H54 (cell line): ENCODE measurements around the gene SDK1.

Source experiments
- DNase-seq: peaks from one replicate; pipeline ENCODE4 v3.0.0; 2011; ENCODE audit warnings: low spot score, mixed read lengths; ENCODE audit not compliant: insufficient read length
- FAIRE-seq: peaks from 3 replicates; lab custom pipeline; 2011; peaks lifted over from hg19 to GRCh38; lab: Jason Lieb, UNC
- POLR2A ChIP-seq: IDR thresholded peaks from 2 replicates; pipeline ENCODE4 v1.6.1; 2011; ENCODE audit warnings: low read depth, mild to moderate bottlenecking, low read length

SDK1 gene

GRCh38 chr7:4069268-4070095 lies 768.4 kb downstream of the SDK1 start:
- FAIRE-seq (no peak), DNase-seq (no peak)
- no peak for TF ChIP-seq POLR2A

DNA sequence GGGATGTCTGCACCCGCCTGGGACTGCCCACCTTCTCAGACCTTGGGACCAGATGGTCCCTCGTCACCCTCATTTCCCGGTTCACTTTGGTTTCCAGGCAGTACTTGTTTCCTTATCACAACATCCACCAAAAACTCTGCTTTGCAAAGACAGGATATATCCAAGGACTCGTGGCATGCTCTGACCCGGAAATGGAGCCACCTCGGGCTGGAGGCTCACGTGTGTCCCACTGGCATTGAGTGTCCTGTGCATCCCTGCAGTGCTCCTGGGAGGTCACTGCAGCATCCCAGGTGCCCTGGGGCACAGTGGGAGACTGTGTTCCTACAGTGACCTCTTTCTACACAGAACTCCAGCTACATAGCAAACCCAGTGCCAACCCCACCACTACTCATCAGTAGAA lies 769.2 kb downstream of the SDK1 start:
- no peak for TF ChIP-seq POLR2A
- FAIRE-seq = no peak
- DNase-seq = no peak

GRCh38 chr7:4071370-4072058 lies 770.5 kb downstream of the SDK1 start:
- FAIRE-seq (no peak), DNase-seq (no peak)
- no peak for TF ChIP-seq POLR2A

DNA sequence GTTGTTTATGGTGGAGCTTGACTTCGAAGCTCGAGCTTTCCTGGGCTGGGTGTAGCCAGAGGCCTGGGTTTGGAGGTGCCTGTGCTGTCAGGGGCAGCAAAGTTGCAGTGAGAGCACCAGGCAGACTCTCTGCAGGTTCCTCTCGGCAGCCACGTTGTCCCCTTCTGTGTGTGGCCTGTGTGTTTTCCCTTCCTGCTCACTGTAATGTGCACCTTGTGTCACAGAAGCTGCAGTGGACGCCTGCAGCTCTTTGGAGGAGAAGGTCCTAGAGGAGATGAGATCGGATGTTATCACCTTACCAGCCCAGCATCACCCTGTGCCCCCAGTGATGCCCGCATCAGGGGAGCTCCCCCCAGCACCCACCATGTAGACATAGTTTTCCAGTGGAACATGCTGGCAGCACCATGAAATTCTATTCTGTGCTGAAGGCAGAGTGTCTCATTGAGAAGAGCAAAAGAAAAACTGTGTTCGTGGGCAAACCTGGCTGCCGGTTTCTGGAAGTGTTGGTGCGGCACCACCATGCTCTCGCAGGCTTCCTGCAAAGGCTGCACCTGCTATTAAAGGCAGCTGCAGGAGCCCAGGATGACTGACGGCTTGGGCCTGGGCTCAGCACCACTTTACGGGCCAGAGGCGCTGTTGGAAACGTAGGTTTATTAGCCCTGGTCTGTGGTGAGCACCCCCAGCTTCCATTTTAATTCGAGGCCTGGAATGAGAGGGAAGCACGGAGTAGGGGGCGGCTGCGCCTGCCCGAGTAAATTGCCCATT lies 771.3 kb downstream of the SDK1 start:
- FAIRE-seq (no peak), DNase-seq (no peak)
- TF ChIP-seq POLR2A = no peak

GRCh38 chr7:4073052-4073451 lies 772.0 kb downstream of the SDK1 start:
- no peak for TF ChIP-seq POLR2A
- no peak for DNase-seq

DNA sequence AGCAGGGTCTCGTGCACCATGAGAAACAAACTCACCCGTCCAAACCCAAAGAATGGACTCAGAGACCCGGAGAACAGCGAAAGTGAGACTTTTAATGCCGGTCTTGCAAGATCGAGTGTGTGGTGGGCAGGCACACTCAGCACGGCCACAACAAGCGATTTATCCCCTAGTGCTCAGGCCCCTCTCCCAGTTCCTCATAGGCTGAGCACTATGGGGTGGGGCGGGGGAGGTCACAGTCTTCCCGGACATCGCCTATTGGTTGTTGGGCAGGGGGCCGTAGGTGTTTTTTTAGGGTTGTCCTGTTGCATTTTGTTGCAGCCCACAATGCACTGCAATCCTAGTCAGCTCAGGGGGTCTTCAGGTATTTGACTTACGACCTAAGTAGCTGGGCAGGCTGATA lies 772.7 kb downstream of the SDK1 start:
- no peak for FAIRE-seq
- DNase-seq = no peak
- no peak for TF ChIP-seq POLR2A

More at GRCh38 chr7:4073052-4073451, 772.0 kb downstream of the SDK1 start:
- no peak for FAIRE-seq

- TF ChIP-seq POLR2A = no peak
- FAIRE-seq (no peak), DNase-seq (no peak)
Observed at GRCh38 chr7:4074407-4074806, 773.4 kb downstream of the SDK1 start.

DNA sequence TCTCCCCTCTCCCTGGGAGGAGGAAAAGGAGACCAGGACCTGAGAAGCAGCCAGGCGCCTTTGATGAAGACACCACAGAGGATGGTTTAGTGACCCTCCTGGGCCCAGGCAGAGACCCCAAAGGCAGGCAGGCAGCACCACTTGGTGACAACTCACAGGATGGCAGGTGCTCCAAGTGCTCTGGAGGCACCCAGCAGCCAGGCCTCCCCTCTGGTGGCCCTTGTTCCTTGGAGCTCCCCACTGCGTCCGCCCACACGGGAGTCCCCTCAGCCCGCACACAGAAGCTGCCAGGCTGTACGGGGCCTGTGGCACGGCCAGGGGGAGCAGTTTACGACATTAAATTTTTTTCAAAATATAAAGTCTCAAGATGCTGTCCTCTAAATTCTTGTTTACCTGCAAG lies 773.9 kb downstream of the SDK1 start:
- no peak for TF ChIP-seq POLR2A
- no peak for FAIRE-seq

DNA sequence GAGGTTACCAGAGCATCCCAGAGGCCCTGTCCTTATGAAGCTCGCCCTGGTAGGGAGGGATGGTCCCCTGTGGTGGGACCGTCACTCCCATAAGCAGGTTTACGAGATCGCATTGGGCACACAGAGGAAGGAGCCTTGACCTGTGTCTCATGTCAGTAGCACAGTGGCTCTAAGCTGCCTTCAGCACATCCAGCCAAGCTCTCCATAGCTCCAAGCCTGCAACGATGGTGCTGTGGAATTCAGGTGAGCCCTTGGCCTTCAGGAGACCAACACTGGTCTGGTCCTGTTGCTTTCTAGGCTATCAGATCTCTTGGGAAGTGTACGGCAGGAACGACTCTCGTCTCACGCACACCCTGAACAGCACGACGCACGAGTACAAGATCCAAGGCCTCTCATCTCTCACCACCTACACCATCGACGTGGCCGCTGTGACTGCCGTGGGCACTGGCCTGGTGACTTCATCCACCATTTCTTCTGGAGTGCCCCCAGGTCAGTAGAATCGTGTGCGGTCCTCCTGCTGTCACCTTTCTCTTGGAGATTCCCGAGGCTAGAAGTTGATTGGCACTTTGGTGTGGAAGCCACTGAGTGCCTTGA lies 775.7 kb downstream of the SDK1 start:
- TF ChIP-seq POLR2A = no peak
- FAIRE-seq (no peak), DNase-seq (no peak)

More for the DNA sequence above, 773.9 kb downstream of the SDK1 start:
- DNase-seq = no peak

DNA sequence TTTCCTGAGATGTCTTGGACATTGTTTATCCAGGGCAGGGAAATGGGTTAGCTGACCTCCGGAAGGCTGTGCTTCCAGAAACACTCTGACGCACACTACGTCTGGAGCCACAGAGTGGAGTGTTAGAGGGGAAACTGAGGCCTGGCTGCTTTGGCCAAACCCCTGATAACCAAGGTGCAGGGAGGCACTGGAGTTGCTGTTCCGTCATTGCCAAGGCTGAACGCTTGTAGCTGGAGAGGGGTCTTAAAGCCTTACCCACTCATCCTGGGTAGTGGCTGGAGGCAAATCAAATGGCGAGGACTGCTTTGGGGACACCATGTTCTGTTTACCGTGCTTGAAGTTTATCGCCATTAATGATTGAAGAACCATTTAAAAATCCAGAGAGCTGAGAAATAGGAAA lies 776.9 kb downstream of the SDK1 start:
- DNase-seq (no peak), FAIRE-seq (no peak)
- no peak for TF ChIP-seq POLR2A

GRCh38 chr7:4078580-4078979 lies 777.5 kb downstream of the SDK1 start:
- TF ChIP-seq POLR2A = no peak
- FAIRE-seq (no peak), DNase-seq (no peak)

DNA sequence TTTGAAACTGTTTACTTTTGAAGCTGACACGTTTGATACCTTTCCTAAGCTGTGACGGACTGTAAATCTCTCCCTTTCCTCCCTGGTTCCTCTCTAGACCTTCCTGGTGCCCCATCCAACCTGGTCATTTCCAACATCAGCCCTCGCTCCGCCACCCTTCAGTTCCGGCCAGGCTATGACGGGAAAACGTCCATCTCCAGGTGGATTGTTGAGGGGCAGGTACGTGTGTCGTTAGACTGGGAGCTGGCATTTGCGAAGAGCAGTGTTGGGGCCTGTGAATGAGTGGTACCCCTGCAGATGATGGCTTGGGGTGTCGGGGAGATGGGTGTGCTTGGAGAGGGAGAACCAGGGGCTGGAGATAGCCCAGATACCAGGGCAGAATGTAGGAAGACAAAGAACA lies 778.3 kb downstream of the SDK1 start:
- FAIRE-seq (no peak), DNase-seq (no peak)
- TF ChIP-seq POLR2A = no peak

DNA sequence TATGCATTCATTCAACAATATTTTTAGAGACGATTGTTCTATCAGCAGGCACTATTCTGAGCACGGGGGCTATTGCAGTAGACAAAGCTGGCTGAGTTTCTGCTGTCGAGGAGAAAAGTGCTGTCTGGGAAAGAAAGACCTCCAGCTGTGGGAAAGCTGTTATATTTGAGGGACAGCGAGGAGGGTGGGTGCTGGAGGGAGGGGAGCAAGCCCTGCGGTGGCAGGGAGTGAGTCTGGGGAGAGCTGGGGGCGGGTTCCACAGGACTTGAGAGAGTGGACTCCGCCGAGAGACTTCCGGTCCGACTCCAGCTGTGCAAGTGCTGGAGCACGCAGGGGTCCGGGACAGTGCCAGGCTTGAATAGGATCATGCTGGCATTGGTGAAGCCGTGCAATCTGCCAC lies 778.9 kb downstream of the SDK1 start:
- TF ChIP-seq POLR2A = no peak
- no peak for DNase-seq
- no peak for FAIRE-seq

DNA sequence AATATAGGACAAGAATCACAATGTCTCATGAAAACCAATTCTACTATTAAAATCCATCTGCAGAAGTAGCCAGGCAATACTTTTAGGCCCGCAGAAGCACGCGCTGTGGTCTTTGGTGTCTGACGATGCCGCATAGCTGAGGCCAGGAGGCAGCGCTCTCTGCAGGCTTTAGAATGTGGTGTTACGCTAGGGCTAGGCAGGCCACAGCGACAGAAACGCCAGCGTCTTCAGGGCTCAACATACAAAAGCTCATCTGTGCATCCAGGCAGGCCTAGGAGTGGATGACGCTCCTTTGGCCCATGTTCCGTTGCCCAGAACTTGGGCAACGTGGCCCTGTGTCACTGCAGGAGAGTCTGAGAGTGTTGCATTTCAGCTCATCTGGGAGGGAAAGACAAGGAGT lies 779.9 kb downstream of the SDK1 start:
- DNase-seq (no peak), FAIRE-seq (no peak)

More for the DNA sequence above, 779.9 kb downstream of the SDK1 start:
- TF ChIP-seq POLR2A = no peak
